HCT116 (cell line): Measurements from ENCODE around the gene FOXN3. TPM values are rescaled to one million over a fixed set of nuclear protein-coding genes. Genes with fewer than 3 reads are reported as not detected.

Experiments
- ATAC-seq: fragments of 200-7000 bp; cut with Tn5 transposase; 2 replicates; pipeline ENCODE4 v1.9.1; 2020; ENCODE audit warnings: mild to moderate bottlenecking, moderate library complexity
- BruUV-seq: library from RNA; stranded (reverse); fragments of 400-500 nt; replicated peaks from 2 replicates; lab custom pipeline; 2021; lab: Mats Ljungman, UMichigan
- CTCF ChIA-PET: fragments of 300-600 bp; sonication (Branson Sonifier 250); formaldehyde crosslinking; loops from one replicate; lab custom pipeline; 2021; ENCODE audit warnings: antibody characterized with exemption; lab: Charles Lee
- POLR2A ChIA-PET: fragments of 300-600, 350-600 bp; sonication (Branson Sonifier 250); formaldehyde crosslinking; loops from one replicate; lab custom pipeline; 2021; ENCODE audit warnings: antibody characterized with exemption; lab: Charles Lee
- RAD21 ChIA-PET, 2 experiments: fragments of 300-600 bp; sonication (Branson Sonifier 250); formaldehyde crosslinking; loops; one replicate each; lab custom pipeline; 2023; ENCODE audit warnings: low total read pairs in 2 of 2; ENCODE audit not compliant: uncharacterized antibody in 2 of 2, unreplicated experiment in 2 of 2, low non-redundant PET in 1 of 2; lab: Charles Lee
- DNase-seq: peaks from one replicate; pipeline ENCODE4 v3.0.0-alpha.2; 2010; ENCODE audit warnings: low read depth, low spot score
- H2AFZ ChIP-seq: fragments of 200-600 bp; shearing (Covaris generic), sonication (generic); 2 replicates; pipeline ENCODE4 v1.6.1; 2017; ENCODE audit warnings: low read depth, mixed run types, mixed read lengths, antibody characterized with exemption, low read length; ENCODE audit not compliant: poor library complexity, severe bottlenecking
- H3K27ac ChIP-seq: 2 replicates; pipeline ENCODE4 v1.5.1; 2012; ENCODE audit warnings: low read depth, low read length
- H3K27me3 ChIP-seq: fragments of 200-600 bp; sonication (generic); 2 replicates; pipeline ENCODE4 v1.6.1; 2016; ENCODE audit warnings: mixed run types, low read length, mixed read lengths; ENCODE audit not compliant: insufficient read depth
- H3K36me3 ChIP-seq, 2 experiments: fragments of 200-500 bp in 1 of 2; fragments of 200-600 bp in 1 of 2; sonication (Bioruptor generic) in 1 of 2; sonication (generic) in 1 of 2; 2 replicates each; pipeline versions ENCODE4 v1.5.1 to v1.6.1; 2014 to 2016; ENCODE audit warnings: low read length in 2 of 2, inconsistent platforms in 1 of 2, mixed read lengths in 1 of 2, mixed run types in 1 of 2; ENCODE audit not compliant: insufficient read depth in 2 of 2, control insufficient read depth in 1 of 2
- H3K4me1 ChIP-seq, 2 experiments: fragments of 200-600 bp in 1 of 2; sonication (generic) in 1 of 2; 2 replicates each; pipeline versions ENCODE4 v1.5.1 to v1.6.1; 2012 to 2017; ENCODE audit warnings: low read length in 2 of 2, inconsistent platforms in 1 of 2, mild to moderate bottlenecking in 1 of 2, mixed read lengths in 1 of 2, mixed run types in 1 of 2, moderate library complexity in 1 of 2; ENCODE audit not compliant: insufficient read depth in 2 of 2, control insufficient read depth in 1 of 2
- H3K4me2 ChIP-seq: fragments of 200-600 bp; sonication (generic); 2 replicates; pipeline ENCODE4 v1.6.1; 2017; ENCODE audit warnings: mixed run types, low read length, mixed read lengths
- H3K4me3 ChIP-seq, 2 experiments: fragments of 200-600 bp in 1 of 2; sonication (generic) in 1 of 2; replicated peaks in 1 of 2; 2 replicates each; pipeline ENCODE4 v1.5.1; 2011 to 2016; ENCODE audit warnings: low read length in 2 of 2, control low read depth in 1 of 2, low read depth in 1 of 2, mild to moderate bottlenecking in 1 of 2, mixed read lengths in 1 of 2, mixed run types in 1 of 2
- H3K79me2 ChIP-seq: fragments of 200-600 bp; sonication (generic); 2 replicates; pipeline ENCODE4 v1.6.1; 2017; ENCODE audit warnings: mild to moderate bottlenecking, mixed run types, low read length, moderate library complexity, mixed read lengths; ENCODE audit not compliant: insufficient read depth
- H3K9ac ChIP-seq: fragments of 200-600 bp; sonication (generic); 2 replicates; pipeline ENCODE4 v1.6.1; 2016; ENCODE audit warnings: low read length, mixed read lengths
- H3K9me2 ChIP-seq: fragments of 200-600 bp; sonication (generic), shearing (Covaris generic); 2 replicates; pipeline ENCODE4 v1.6.1; 2017; ENCODE audit warnings: mixed run types, mild to moderate bottlenecking, moderate library complexity; ENCODE audit not compliant: insufficient read depth
- H3K9me3 ChIP-seq, 2 experiments: fragments of 200-500 bp in 1 of 2; fragments of 200-600 bp in 1 of 2; sonication (Bioruptor generic) in 1 of 2; sonication (generic) in 1 of 2; 2 replicates each; pipeline ENCODE4 v1.6.1; 2014 to 2017; ENCODE audit warnings: low read length in 2 of 2, mixed read lengths in 2 of 2, inconsistent platforms in 1 of 2, low read depth in 1 of 2, mild to moderate bottlenecking in 1 of 2, mixed run types in 1 of 2, moderate library complexity in 1 of 2; ENCODE audit not compliant: control insufficient read depth in 1 of 2, insufficient read depth in 1 of 2
- H4K20me1 ChIP-seq: fragments of 200-600 bp; sonication (generic), shearing (Covaris generic); 2 replicates; pipeline ENCODE4 v1.6.1; 2017; ENCODE audit warnings: mixed run types, mild to moderate bottlenecking, moderate library complexity; ENCODE audit not compliant: insufficient read depth
- CTCF ChIP-seq, 3 experiments: fragments of 200-600 bp in 1 of 3; sonication (generic) in 1 of 3; IDR thresholded peaks in 2 of 3; conservative IDR thresholded peaks in 1 of 3; 2 replicates each; pipeline ENCODE4 v1.5.1; 2012 to 2017; ENCODE audit warnings: low read depth in 2 of 3, low read length in 2 of 3, antibody characterized with exemption in 1 of 3, borderline replicate concordance in 1 of 3, control low read depth in 1 of 3, mild to moderate bottlenecking in 1 of 3, mixed read lengths in 1 of 3, mixed run types in 1 of 3, moderate library complexity in 1 of 3; ENCODE audit not compliant: insufficient read depth in 1 of 3
- EGR1 ChIP-seq: IDR thresholded peaks from 2 replicates; pipeline ENCODE4 v1.6.1; 2012; ENCODE audit warnings: low read depth
- ELF1 ChIP-seq: IDR thresholded peaks from 2 replicates; pipeline ENCODE4 v1.6.1; 2012; ENCODE audit warnings: low read depth, borderline replicate concordance
- EZH2 ChIP-seq: fragments of 200-600 bp; sonication (generic); IDR thresholded peaks from 2 replicates; pipeline ENCODE4 v1.6.1; 2017; ENCODE audit warnings: antibody characterized with exemption, mixed run types
- FOSL1 ChIP-seq: IDR thresholded peaks from 2 replicates; pipeline ENCODE4 v1.6.1; 2012; ENCODE audit warnings: low read depth
- JUND ChIP-seq: IDR thresholded peaks from 2 replicates; pipeline ENCODE4 v1.6.1; 2012
- POLR2A ChIP-seq: IDR thresholded peaks from 2 replicates; pipeline ENCODE4 v1.7.0; 2011; ENCODE audit warnings: borderline replicate concordance; ENCODE audit not compliant: insufficient read depth, insufficient read length; ENCODE audit errors: extremely low read depth
- SIN3A ChIP-seq: IDR thresholded peaks from 2 replicates; pipeline ENCODE4 v1.6.1; 2012; ENCODE audit warnings: low read depth
- YY1 ChIP-seq: IDR thresholded peaks from 2 replicates; pipeline ENCODE4 v1.6.1; 2011; ENCODE audit warnings: low read length, low read depth, moderate library complexity, mild to moderate bottlenecking; ENCODE audit not compliant: insufficient replicate concordance; ENCODE audit errors: extremely low read depth
- intact Hi-C: fragments of 100-400 bp; cut with micrococcal nuclease; formaldehyde crosslinking; loops from 2 replicates; pipeline ENCODE4 v1.10.0; 2022
- total RNA-seq: library from RNA; stranded (reverse); gene quantifications from one replicate; pipeline ENCODE4 v1.2.1, GENCODE V29; 2021; ENCODE audit not compliant: unreplicated experiment
- TF ChIP-seq, protein P1 (sequence below): IDR thresholded peaks from 2 replicates; pipeline ENCODE4 v1.6.1; 2012; ENCODE audit warnings: low read depth
- TF ChIP-seq, protein P2 (sequence below): IDR thresholded peaks from 2 replicates; pipeline ENCODE4 v1.6.1; 2011; ENCODE audit warnings: mild to moderate bottlenecking, low read length, moderate library complexity; ENCODE audit not compliant: insufficient replicate concordance; ENCODE audit errors: extremely low read depth

Gene FOXN3
- total RNA-seq, 1 experiment from 2014 or later: 20.0 TPM

DNA sequence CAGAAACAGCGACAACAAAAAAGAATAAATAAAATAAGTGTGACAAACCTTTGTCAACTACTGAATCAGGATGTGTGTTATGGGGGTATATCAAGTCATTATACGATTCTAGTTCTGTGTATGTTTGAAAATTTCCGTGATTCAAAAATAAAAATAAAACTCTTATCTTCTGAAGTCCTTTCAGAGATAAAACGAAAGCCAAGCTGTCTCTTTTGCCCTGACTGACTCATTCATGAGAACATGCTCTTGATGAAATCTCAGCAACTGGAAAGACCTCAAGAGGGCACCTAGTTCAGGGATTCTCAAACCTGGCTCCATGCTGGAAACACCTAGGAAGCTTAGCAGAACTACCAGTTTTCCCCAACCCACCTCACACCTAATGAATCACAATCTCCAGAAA lies 9.2 kb downstream of the FOXN3 start:
- RAD21 ChIA-PET: no interaction called here
- Histone ChIP-seq H3K9me2 (no peaks in the 10 kb centered on the region), H2AFZ (no peak overlapping the region), H3K4me1 (peaks cover 0 to 12% of the 10 kb centered on the region in 2 experiments; a peak in 2 of 4 replicates), H3K27ac (no peak overlapping the region), H3K9ac (no peak overlapping the region), H3K4me2 (0 out of 2 replicates have a peak overlapping the region, but pooled peaks have one; percentile 3), H4K20me1 (no peaks in the 10 kb centered on the region), H3K27me3 (no peaks in the 10 kb centered on the region), H3K4me3 (no peak overlapping the region), H3K9me3 (no peaks in the 10 kb centered on the region), H3K79me2 (no peaks in the 10 kb centered on the region), H3K36me3 (peaks cover 6% of the 10 kb centered on the region in 2 experiments; a peak in 3 of 4 replicates)
- no peak for TF ChIP-seq EGR1
- TF ChIP-seq ELF1: no peak
- no peak for TF ChIP-seq POLR2A
- TF ChIP-seq, protein P1, sequence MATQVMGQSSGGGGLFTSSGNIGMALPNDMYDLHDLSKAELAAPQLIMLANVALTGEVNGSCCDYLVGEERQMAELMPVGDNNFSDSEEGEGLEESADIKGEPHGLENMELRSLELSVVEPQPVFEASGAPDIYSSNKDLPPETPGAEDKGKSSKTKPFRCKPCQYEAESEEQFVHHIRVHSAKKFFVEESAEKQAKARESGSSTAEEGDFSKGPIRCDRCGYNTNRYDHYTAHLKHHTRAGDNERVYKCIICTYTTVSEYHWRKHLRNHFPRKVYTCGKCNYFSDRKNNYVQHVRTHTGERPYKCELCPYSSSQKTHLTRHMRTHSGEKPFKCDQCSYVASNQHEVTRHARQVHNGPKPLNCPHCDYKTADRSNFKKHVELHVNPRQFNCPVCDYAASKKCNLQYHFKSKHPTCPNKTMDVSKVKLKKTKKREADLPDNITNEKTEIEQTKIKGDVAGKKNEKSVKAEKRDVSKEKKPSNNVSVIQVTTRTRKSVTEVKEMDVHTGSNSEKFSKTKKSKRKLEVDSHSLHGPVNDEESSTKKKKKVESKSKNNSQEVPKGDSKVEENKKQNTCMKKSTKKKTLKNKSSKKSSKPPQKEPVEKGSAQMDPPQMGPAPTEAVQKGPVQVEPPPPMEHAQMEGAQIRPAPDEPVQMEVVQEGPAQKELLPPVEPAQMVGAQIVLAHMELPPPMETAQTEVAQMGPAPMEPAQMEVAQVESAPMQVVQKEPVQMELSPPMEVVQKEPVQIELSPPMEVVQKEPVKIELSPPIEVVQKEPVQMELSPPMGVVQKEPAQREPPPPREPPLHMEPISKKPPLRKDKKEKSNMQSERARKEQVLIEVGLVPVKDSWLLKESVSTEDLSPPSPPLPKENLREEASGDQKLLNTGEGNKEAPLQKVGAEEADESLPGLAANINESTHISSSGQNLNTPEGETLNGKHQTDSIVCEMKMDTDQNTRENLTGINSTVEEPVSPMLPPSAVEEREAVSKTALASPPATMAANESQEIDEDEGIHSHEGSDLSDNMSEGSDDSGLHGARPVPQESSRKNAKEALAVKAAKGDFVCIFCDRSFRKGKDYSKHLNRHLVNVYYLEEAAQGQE: no peak
- no peak for TF ChIP-seq YY1
- TF ChIP-seq CTCF (IDR thresholded peaks at IDR 0.05 in 2 of 3, conservative IDR thresholded peaks at IDR 0.05 in 1 of 3; ENCODE audit: borderline replicate concordance in 1 of 3, insufficient read depth in 1 of 3, low read depth in 2 of 3, low read length in 2 of 3): no peak
- no peak for TF ChIP-seq EZH2
- TF ChIP-seq JUND: no peak
- TF ChIP-seq, protein P2, sequence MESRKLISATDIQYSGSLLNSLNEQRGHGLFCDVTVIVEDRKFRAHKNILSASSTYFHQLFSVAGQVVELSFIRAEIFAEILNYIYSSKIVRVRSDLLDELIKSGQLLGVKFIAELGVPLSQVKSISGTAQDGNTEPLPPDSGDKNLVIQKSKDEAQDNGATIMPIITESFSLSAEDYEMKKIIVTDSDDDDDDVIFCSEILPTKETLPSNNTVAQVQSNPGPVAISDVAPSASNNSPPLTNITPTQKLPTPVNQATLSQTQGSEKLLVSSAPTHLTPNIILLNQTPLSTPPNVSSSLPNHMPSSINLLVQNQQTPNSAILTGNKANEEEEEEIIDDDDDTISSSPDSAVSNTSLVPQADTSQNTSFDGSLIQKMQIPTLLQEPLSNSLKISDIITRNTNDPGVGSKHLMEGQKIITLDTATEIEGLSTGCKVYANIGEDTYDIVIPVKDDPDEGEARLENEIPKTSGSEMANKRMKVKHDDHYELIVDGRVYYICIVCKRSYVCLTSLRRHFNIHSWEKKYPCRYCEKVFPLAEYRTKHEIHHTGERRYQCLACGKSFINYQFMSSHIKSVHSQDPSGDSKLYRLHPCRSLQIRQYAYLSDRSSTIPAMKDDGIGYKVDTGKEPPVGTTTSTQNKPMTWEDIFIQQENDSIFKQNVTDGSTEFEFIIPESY: no peak
- no peak for TF ChIP-seq SIN3A
- TF ChIP-seq FOSL1: no peak
- intact Hi-C loops: no loop called here
- CTCF ChIA-PET: no interaction called here
- POLR2A ChIA-PET: no interaction called here
- ATAC-seq (no peak), DNase-seq (no peak)
- BruUV-seq: no TSS peak
